Activated naive CD4-positive, alpha-beta T cell (primary cell): ENCODE measurements around the gene C8B.

Experiments used
- DNase-seq, 4 experiments: peaks; one replicate each; lab custom pipeline; 2025; lab: John Stamatoyannopoulos, UW

Gene C8B

GRCh38 chr1:56929492-56929891, 36.3 kb downstream of the C8B start:
- no peak for DNase-seq

GRCh38 chr1:56927986-56928385, 37.8 kb downstream of the C8B start:
- DNase-seq = no peak

GRCh38 chr1:56927171-56927570, 38.6 kb downstream of the C8B start:
- no peak for DNase-seq

GRCh38 chr1:56925193-56925592, 40.6 kb downstream of the C8B start:
- no peak for DNase-seq

GRCh38 chr1:56924116-56924515, 41.7 kb downstream of the C8B start:
- no peak for DNase-seq

GRCh38 chr1:56923201-56923600, 42.6 kb downstream of the C8B start:
- DNase-seq = no peak

GRCh38 chr1:56922507-56922906, 43.3 kb downstream of the C8B start:
- no peak for DNase-seq

GRCh38 chr1:56922070-56922469, 43.7 kb downstream of the C8B start:
- no peak for DNase-seq

GRCh38 chr1:56921479-56921878, 44.3 kb downstream of the C8B start:
- no peak for DNase-seq

- no peak for DNase-seq
These were observed 45.2 kb downstream of the C8B start for GRCh38 chr1:56920591-56921001.

GRCh38 chr1:56917356-56917755, 48.5 kb downstream of the C8B start:
- no peak for DNase-seq

- no peak for DNase-seq
These were observed 49.2 kb downstream of the C8B start for GRCh38 chr1:56916630-56917029.

- no peak for DNase-seq
These were observed 49.9 kb downstream of the C8B start for GRCh38 chr1:56915960-56916359.

GRCh38 chr1:56912325-56912724, 53.5 kb downstream of the C8B start:
- no peak for DNase-seq

- no peak for DNase-seq
These were observed 54.5 kb downstream of the C8B start for GRCh38 chr1:56911098-56911938.

- no peak for DNase-seq
These were observed 55.3 kb downstream of the C8B start for GRCh38 chr1:56910441-56910985.

- DNase-seq = no peak
These were observed 57.1 kb downstream of the C8B start for GRCh38 chr1:56908619-56909221.

GRCh38 chr1:56905667-56906066, 60.1 kb downstream of the C8B start:
- no peak for DNase-seq

- DNase-seq = no peak
These were observed 61.0 kb downstream of the C8B start for GRCh38 chr1:56904663-56905397.

- DNase-seq = no peak
These were observed 62.0 kb downstream of the C8B start for GRCh38 chr1:56903778-56904177.

GRCh38 chr1:56901716-56902115, 64.1 kb downstream of the C8B start:
- DNase-seq = no peak

- DNase-seq = no peak
These were observed 66.9 kb downstream of the C8B start for GRCh38 chr1:56898879-56899278.

- DNase-seq = no peak
These were observed 67.8 kb downstream of the C8B start for GRCh38 chr1:56898005-56898373.
